Raji (cell line): ENCODE data around the gene TEX54.

Source experiments
- POLR2A ChIP-seq: IDR thresholded peaks from 2 replicates; pipeline ENCODE4 v1.6.1; 2011; ENCODE audit warnings: low read depth, low read length, control low read depth; ENCODE audit not compliant: insufficient read depth

Gene TEX54

GRCh38 chr11:62832336-62833234 lies at the start of gene TEX54:
Gene TEX54, minus strand, starts transcription at chr11:62832841.
- no peak for TF ChIP-seq POLR2A

- TF ChIP-seq POLR2A, result no peak
Observed at GRCh38 chr11:62882431-62882749, 49.7 kb upstream of the TEX54 start.

GRCh38 chr11:62881579-62882430 lies 49.2 kb upstream of the TEX54 start:
- no peak for TF ChIP-seq POLR2A

GRCh38 chr11:62880803-62881578 lies 48.4 kb upstream of the TEX54 start, which contains the start of gene SLC3A2:
Gene SLC3A2, plus strand, starts transcription at chr11:62880896. Its CDS starts 128 bp downstream, at chr11:62881024.
- TF ChIP-seq POLR2A, result peak; percentile 98

GRCh38 chr11:62880231-62880802 lies 47.7 kb upstream of the TEX54 start:
- TF ChIP-seq POLR2A, result no peak

GRCh38 chr11:62879235-62879978 lies 46.8 kb upstream of the TEX54 start:
- TF ChIP-seq POLR2A, result no peak

GRCh38 chr11:62876712-62877111 lies 44.1 kb upstream of the TEX54 start:
- no peak for TF ChIP-seq POLR2A

GRCh38 chr11:62875698-62876478 lies 43.2 kb upstream of the TEX54 start:
- TF ChIP-seq POLR2A, result no peak

- no peak for TF ChIP-seq POLR2A
Observed at GRCh38 chr11:62874851-62875250, 42.2 kb upstream of the TEX54 start.

- TF ChIP-seq POLR2A, result no peak
Observed at GRCh38 chr11:62865635-62866034, 33.0 kb upstream of the TEX54 start.

GRCh38 chr11:62863687-62864335 lies 31.2 kb upstream of the TEX54 start:
- TF ChIP-seq POLR2A, result no peak

GRCh38 chr11:62860835-62861563 lies 28.4 kb upstream of the TEX54 start:
- TF ChIP-seq POLR2A, result no peak
